Suppressor macrophage treated with lipopolysaccharide for 4 hours (primary cell): ENCODE data around the gene ZFYVE21.

Source experiments
- DNase-seq: peaks from one replicate; pipeline ENCODE4 v3.0.0-alpha.2; 2020

The ZFYVE21 gene

GRCh38 chr14:103692871-103693270 is 22.7 kb upstream of the ZFYVE21 start:
- DNase-seq, result no peak

- no peak for DNase-seq
Measured at GRCh38 chr14:103693515-103693914, 22.1 kb upstream of the ZFYVE21 start.

GRCh38 chr14:103694572-103695026 is 21.0 kb upstream of the ZFYVE21 start:
- DNase-seq, result no peak

- no peak for DNase-seq
Measured at GRCh38 chr14:103695296-103696069, 20.1 kb upstream of the ZFYVE21 start.

GRCh38 chr14:103696070-103696402 is 19.6 kb upstream of the ZFYVE21 start:
- DNase-seq, result no peak

GRCh38 chr14:103696466-103697071 is 19.0 kb upstream of the ZFYVE21 start:
- no peak for DNase-seq

GRCh38 chr14:103697206-103697602 is 18.4 kb upstream of the ZFYVE21 start:
- no peak for DNase-seq

- no peak for DNase-seq
Measured at GRCh38 chr14:103697603-103698379, 17.8 kb upstream of the ZFYVE21 start.

- no peak for DNase-seq
Measured at GRCh38 chr14:103698380-103699260, 17.0 kb upstream of the ZFYVE21 start.

- DNase-seq, result no peak
Measured at GRCh38 chr14:103699261-103699661, 16.3 kb upstream of the ZFYVE21 start.

GRCh38 chr14:103699901-103700752 is 15.5 kb upstream of the ZFYVE21 start:
- DNase-seq, result no peak

GRCh38 chr14:103700753-103701490 is 14.7 kb upstream of the ZFYVE21 start:
- DNase-seq, result no peak

GRCh38 chr14:103702095-103702494 is 13.5 kb upstream of the ZFYVE21 start:
- DNase-seq, result no peak

GRCh38 chr14:103702497-103703432 is 12.8 kb upstream of the ZFYVE21 start:
- DNase-seq, result no peak

- DNase-seq, result no peak
Measured at GRCh38 chr14:103703433-103704385, 11.9 kb upstream of the ZFYVE21 start.

- peak; percentile 8 for DNase-seq
Measured at GRCh38 chr14:103704708-103705107, 10.9 kb upstream of the ZFYVE21 start.

- DNase-seq, result peak; percentile 18
Measured at GRCh38 chr14:103705118-103705503, 10.5 kb upstream of the ZFYVE21 start.

GRCh38 chr14:103705504-103706284 is 9.9 kb upstream of the ZFYVE21 start:
- DNase-seq, result no peak
